ENCODE results near the gene KIR2DL3. TPM values are rescaled to one million over a fixed set of nuclear protein-coding genes. Genes with fewer than 3 reads are reported as not detected.
"Not testable (repeated sequence)": the region's sequence is repeated elsewhere in the genome, so short reads cannot be mapped to it uniquely, and the experiment has no call there.

The KIR2DL3 gene
- total and polyA plus RNA-seq, 2 of the 4 experiments (the other 2 are of a cell fraction), result not detected

- in situ Hi-C loops (cut with MboI; ENCODE audit: low sequenced_read_pairs); H2AK5ac ChIP-seq (ENCODE audit: low read depth, low read length); H3K36me3 ChIP-seq (ENCODE audit: control insufficient read depth, insufficient read depth, low read length); H3K9me1 ChIP-seq (ENCODE audit: insufficient read depth, low read length); POLR2A ChIA-PET (ENCODE audit: unreplicated experiment); H3K4me3 ChIP-seq (ENCODE audit: insufficient read depth, low read depth, low read length); DNase-seq; H2AK9ac ChIP-seq (replicated peaks; ENCODE audit: low read depth, low read length, poor library complexity); H2BK120ac ChIP-seq (ENCODE audit: low read depth, low read length); intact Hi-C loops (cut with micrococcal nuclease); H3K4me2 ChIP-seq (ENCODE audit: low read depth, low read length); H3K79me1 ChIP-seq (ENCODE audit: low read depth in 1 of 2, low read length in 2 of 2); H4K8ac ChIP-seq (ENCODE audit: low read depth in 2 of 2, low read length in 2 of 2); H3K18ac ChIP-seq (ENCODE audit: low read depth, low read length); H3K9ac ChIP-seq (ENCODE audit: low read depth, low read length); H3K27ac ChIP-seq (ENCODE audit: insufficient read depth, low read length); H3K14ac ChIP-seq (replicated peaks; ENCODE audit: low read depth, low read length); dilution Hi-C loops (cut with HindIII; ENCODE audit: low sequenced_read_pairs, unreplicated experiment); H2BK5ac ChIP-seq (ENCODE audit: low read depth, low read length, poor library complexity, severe bottlenecking); ATAC-seq (ENCODE audit: low read depth); CTCF ChIA-PET; H4K91ac ChIP-seq (ENCODE audit: insufficient read depth, low read depth, low read length); BruUV-seq (replicated peaks); H2AFZ ChIP-seq (replicated peaks; ENCODE audit: low read length, poor library complexity); H3K27me3 ChIP-seq (ENCODE audit: control insufficient read depth, insufficient read depth, low read length); H2BK20ac ChIP-seq (ENCODE audit: low read depth, low read length); H3K4me1 ChIP-seq (ENCODE audit: control insufficient read depth, insufficient read depth, low read length); H4K5ac ChIP-seq (ENCODE audit: low read depth, low read length); H3K56ac ChIP-seq (ENCODE audit: extremely low read depth, insufficient read depth, low read length); H3K4ac ChIP-seq (ENCODE audit: low read depth, low read length); H4K20me1 ChIP-seq (ENCODE audit: insufficient read depth, low read length); H2BK15ac ChIP-seq (ENCODE audit: low read depth, low read length); H3K23ac ChIP-seq (ENCODE audit: low read depth, low read length): not testable (repeated sequence)
- H3K9me3 ChIP-seq (ENCODE audit: control insufficient read depth, insufficient read depth, low read length), result peaks cover 13% of the 10 kb centered on the region
- no CpG with 5 or more reads among the region's 4 CpGs for WGBS, 2 experiments (ENCODE audit: extremely low coverage in 2 of 2, insufficient read length in 1 of 2)
These were observed 44.6 kb downstream of the KIR2DL3 start for GRCh38 chr19:54782916-54783315.

DNA sequence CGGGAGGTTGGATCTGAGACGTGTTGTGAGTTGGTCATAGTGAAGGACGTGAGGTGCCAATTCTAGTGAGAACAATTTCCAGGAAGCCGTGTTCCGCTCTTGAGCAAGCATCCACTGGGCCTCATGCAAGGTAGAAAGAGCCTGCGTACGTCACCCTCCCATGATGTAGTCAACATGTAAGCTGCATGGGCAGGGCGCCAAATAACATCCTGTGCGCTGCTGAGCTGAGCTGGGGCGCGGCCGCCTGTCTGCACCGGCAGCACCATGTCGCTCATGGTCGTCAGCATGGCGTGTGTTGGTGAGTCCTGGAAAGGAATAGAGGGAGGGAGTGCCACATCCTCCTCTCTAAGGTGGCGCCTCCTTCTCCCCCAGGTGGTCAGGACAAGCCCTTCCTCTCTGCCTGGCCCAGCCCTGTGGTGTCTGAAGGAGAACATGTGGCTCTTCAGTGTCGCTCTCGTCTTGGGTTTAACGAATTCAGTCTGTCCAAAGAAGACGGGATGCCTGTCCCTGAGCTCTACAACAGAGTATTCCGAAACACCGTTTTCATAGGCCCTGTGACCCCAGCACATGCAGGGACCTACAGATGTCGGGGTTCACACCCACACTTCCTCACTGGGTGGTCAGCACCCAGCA, 47.9 kb downstream of the KIR2DL3 start:
- H2BK15ac ChIP-seq (ENCODE audit: low read depth, low read length); H2BK5ac ChIP-seq (ENCODE audit: low read depth, low read length, poor library complexity, severe bottlenecking); H3K18ac ChIP-seq (ENCODE audit: low read depth, low read length); BruUV-seq (replicated peaks); H4K91ac ChIP-seq (ENCODE audit: insufficient read depth, low read depth, low read length); H3K56ac ChIP-seq (ENCODE audit: extremely low read depth, insufficient read depth, low read length); H3K4me2 ChIP-seq (ENCODE audit: low read depth, low read length); H4K20me1 ChIP-seq (ENCODE audit: insufficient read depth, low read length); H2BK120ac ChIP-seq (ENCODE audit: low read depth, low read length); H3K9me1 ChIP-seq (ENCODE audit: insufficient read depth, low read length); H3K14ac ChIP-seq (replicated peaks; ENCODE audit: low read depth, low read length); H3K27ac ChIP-seq (ENCODE audit: insufficient read depth, low read length); H3K23ac ChIP-seq (ENCODE audit: low read depth, low read length); dilution Hi-C loops (cut with HindIII; ENCODE audit: low sequenced_read_pairs, unreplicated experiment); intact Hi-C loops (cut with micrococcal nuclease); H3K4me1 ChIP-seq (ENCODE audit: control insufficient read depth, insufficient read depth, low read length); H4K5ac ChIP-seq (ENCODE audit: low read depth, low read length); H2AK5ac ChIP-seq (ENCODE audit: low read depth, low read length); H3K4ac ChIP-seq (ENCODE audit: low read depth, low read length); ATAC-seq (ENCODE audit: low read depth); H2AK9ac ChIP-seq (replicated peaks; ENCODE audit: low read depth, low read length, poor library complexity); POLR2A ChIA-PET (ENCODE audit: unreplicated experiment); DNase-seq; H2AFZ ChIP-seq (replicated peaks; ENCODE audit: low read length, poor library complexity); H3K4me3 ChIP-seq (ENCODE audit: insufficient read depth, low read depth, low read length); H3K79me1 ChIP-seq (ENCODE audit: low read depth in 1 of 2, low read length in 2 of 2); in situ Hi-C loops (cut with MboI; ENCODE audit: low sequenced_read_pairs); H4K8ac ChIP-seq (ENCODE audit: low read depth in 2 of 2, low read length in 2 of 2); H3K27me3 ChIP-seq (ENCODE audit: control insufficient read depth, insufficient read depth, low read length); H3K9ac ChIP-seq (ENCODE audit: low read depth, low read length); H3K36me3 ChIP-seq (ENCODE audit: control insufficient read depth, insufficient read depth, low read length); CTCF ChIA-PET; H2BK20ac ChIP-seq (ENCODE audit: low read depth, low read length): not testable (repeated sequence)
- peaks cover 26% of the 10 kb centered on the region for H3K9me3 ChIP-seq (ENCODE audit: control insufficient read depth, insufficient read depth, low read length)
- WGBS, 2 experiments (ENCODE audit: extremely low coverage in 2 of 2, insufficient read length in 1 of 2), result no CpG with 5 or more reads among the region's 24 CpGs
